HepG2 (cell line): ENCODE measurements around the gene ALX3. TPM values are rescaled to one million over a fixed set of nuclear protein-coding genes. Genes with fewer than 3 reads are reported as not detected.

Source experiments
- ATAC-seq: fragments of 200-7000 bp; cut with Tn5 transposase; 3 replicates; pipeline ENCODE4 v1.9.1; 2020; ENCODE audit warnings: mild to moderate bottlenecking, moderate library complexity
- BruUV-seq: library from RNA; stranded (reverse); fragments of 400-500 nt; replicated peaks from 2 replicates; lab custom pipeline; 2021; lab: Mats Ljungman, UMichigan
- CTCF ChIA-PET: fragments of 300-600 bp; formaldehyde crosslinking; extraction: SDS; loops from one replicate; lab custom pipeline; 2021; ENCODE audit warnings: low total read pairs, inconsistent platforms, low intra/inter-chr PET ratio; lab: Yijun Ruan, JAX
- POLR2A ChIA-PET: fragments of 350-600 bp; sonication (Branson Sonifier 250); formaldehyde crosslinking; loops from one replicate; lab custom pipeline; 2020; ENCODE audit warnings: antibody characterized with exemption, inconsistent platforms; lab: Yijun Ruan, JAX
- DNase-seq: peaks from one replicate; pipeline ENCODE4 v3.0.0-alpha.2; 2015; ENCODE audit warnings: low spot score
- FAIRE-seq: peaks from 3 replicates; lab custom pipeline; 2011; peaks lifted over from hg19 to GRCh38; lab: Jason Lieb, UNC
- H2AFZ ChIP-seq: one replicate; pipeline ENCODE4 v1.6.1; 2011; ENCODE audit warnings: low read length, inconsistent platforms
- H3K27ac ChIP-seq: fragments of 300-600 bp; 3 replicates; pipeline ENCODE4 v1.8.0; 2011; ENCODE audit warnings: mixed run types, mild to moderate bottlenecking, mixed read lengths, low read length, inconsistent platforms; ENCODE audit not compliant: insufficient read depth; ENCODE audit errors: extremely low read length
- H3K27me3 ChIP-seq, 2 experiments: fragments of 200-600 bp in 1 of 2; 2 replicates in 1 of 2; 3 replicates in 1 of 2; pipeline versions ENCODE4 v1.6.0 to v1.8.0; 2011; ENCODE audit warnings: low read length in 2 of 2, mild to moderate bottlenecking in 2 of 2, moderate library complexity in 2 of 2, inconsistent platforms in 1 of 2; ENCODE audit not compliant: insufficient read depth in 2 of 2, control insufficient read depth in 1 of 2
- H3K36me3 ChIP-seq, 2 experiments: fragments of 200-600 bp in 1 of 2; replicated peaks in 1 of 2; 2 replicates in 1 of 2; 3 replicates in 1 of 2; pipeline versions ENCODE4 v1.5.1 to v1.8.0; 2011; ENCODE audit warnings: low read length in 2 of 2, inconsistent platforms in 1 of 2; ENCODE audit not compliant: insufficient read depth in 2 of 2, control insufficient read depth in 1 of 2
- H3K4me1 ChIP-seq: 2 replicates; pipeline ENCODE4 v1.5.1; 2012; ENCODE audit warnings: low read length, inconsistent platforms; ENCODE audit not compliant: insufficient read depth
- H3K4me2 ChIP-seq: 2 replicates; pipeline ENCODE4 v1.6.0; 2011; ENCODE audit warnings: low read depth, low read length, inconsistent platforms
- H3K4me3 ChIP-seq, 3 experiments: fragments of 200-600 bp in 1 of 3; sonication (generic), shearing (Covaris generic) in 1 of 3; replicated peaks in 1 of 3; 2 replicates each; pipeline ENCODE4 v1.5.1; 2011 to 2016; ENCODE audit warnings: low read length in 3 of 3, inconsistent platforms in 2 of 3, low read depth in 2 of 3, mild to moderate bottlenecking in 2 of 3, control low read depth in 1 of 3, mixed read lengths in 1 of 3; ENCODE audit not compliant: insufficient read depth in 1 of 3
- H3K79me2 ChIP-seq: one replicate; pipeline ENCODE4 v1.6.1; 2011; ENCODE audit warnings: low read length, inconsistent platforms; ENCODE audit not compliant: insufficient read depth
- H3K9ac ChIP-seq: 2 replicates; pipeline ENCODE4 v1.6.0; 2011; ENCODE audit warnings: mild to moderate bottlenecking, low read depth, low read length, inconsistent platforms; ENCODE audit not compliant: insufficient read depth
- H3K9me3 ChIP-seq: 2 replicates; pipeline ENCODE4 v1.5.1; 2012; ENCODE audit warnings: mild to moderate bottlenecking, low read length
- H4K20me1 ChIP-seq: 2 replicates; pipeline ENCODE4 v1.6.0; 2011; ENCODE audit warnings: inconsistent platforms, mild to moderate bottlenecking, low read length, moderate library complexity; ENCODE audit not compliant: insufficient read depth
- ATAD3A ChIP-seq: sonication (generic); formaldehyde crosslinking; IDR thresholded peaks from 2 replicates; pipeline ENCODE4 v1.4.0; 2020; ENCODE audit warnings: missing genetic modification reagents
- HIC2 ChIP-seq: sonication (generic); formaldehyde crosslinking; IDR thresholded peaks from 2 replicates; pipeline ENCODE4 v1.9.0; 2022; ENCODE audit warnings: low read depth, missing genetic modification reagents
- NCOR1 ChIP-seq: fragments of 200-600 bp; sonication (generic); IDR thresholded peaks from 2 replicates; pipeline ENCODE4 v1.7.0; 2017; ENCODE audit warnings: antibody characterized with exemption, low read length, borderline replicate concordance
- ZMYM3 ChIP-seq: sonication (generic); formaldehyde crosslinking; IDR thresholded peaks from 2 replicates; pipeline ENCODE4 v1.5.1; 2020; ENCODE audit warnings: mild to moderate bottlenecking, missing genetic modification reagents
- ZNF253 ChIP-seq: sonication (generic); formaldehyde crosslinking; IDR thresholded peaks from 2 replicates; pipeline ENCODE4 v1.8.0; 2022; ENCODE audit warnings: mild to moderate bottlenecking, missing genetic modification reagents, borderline replicate concordance
- ZNF276 ChIP-seq: sonication (generic); formaldehyde crosslinking; IDR thresholded peaks from 2 replicates; pipeline ENCODE4 v1.4.0; 2020; ENCODE audit warnings: mild to moderate bottlenecking, low read depth, missing genetic modification reagents
- ZNF775 ChIP-seq: sonication (generic); formaldehyde crosslinking; IDR thresholded peaks from 2 replicates; pipeline ENCODE4 v1.4.0; 2020; ENCODE audit warnings: missing genetic modification reagents, mild to moderate bottlenecking, moderate library complexity, borderline replicate concordance
- WGBS: methylation state at CpG from one replicate; pipeline ENCODE4 v1.1.6; 2017; ENCODE audit warnings: low lambda C conversion rate; 5-methylcytosine and 5-hydroxymethylcytosine counted together
- in situ Hi-C: cut with HindIII; loops from 2 replicates; pipeline ENCODE4 v1.10.0; 2017; ENCODE audit warnings: low pct_unique_long_range_greater_than_20kb; ENCODE audit not compliant: extremely low pct_ligation_motif_present
- intact Hi-C: fragments of 100-400 bp; cut with micrococcal nuclease; formaldehyde crosslinking; loops from one replicate; pipeline ENCODE4 v1.10.0; 2022; ENCODE audit not compliant: unreplicated experiment
- polyA plus RNA-seq, 8 experiments: library from polyadenylated mRNA; depleted of rRNA in 3 of 8; stranded (reverse) in 7 of 8; unstranded in 1 of 8; fragments of >200 nt; fragmentation: Illumina TruSeq in 4 of 8; extraction: Trizol in 4 of 8; gene quantifications; 2 replicates each; pipeline versions ENCODE4 v1.2.1 to v1.2.3, GENCODE V29; 2011 to 2016; ENCODE audit warnings: low read depth in 4 of 8, missing spikeins in 1 of 8, mixed read lengths in 1 of 8; ENCODE audit not compliant: insufficient read depth in 1 of 8
- total RNA-seq, 5 experiments: library from RNA; depleted of rRNA; stranded (reverse); fragments of >200 nt; fragmentation: Illumina TruSeq; extraction: Trizol; gene quantifications; 2 replicates each; pipeline ENCODE4 v1.2.3, GENCODE V29; 2016; ENCODE audit warnings: low read depth in 1 of 5
- TF ChIP-seq, protein P1 (sequence below): fragments of 450-650 bp; IDR thresholded peaks from 2 replicates; pipeline ENCODE4 v1.6.1; 2016
- TF ChIP-seq, protein P2 (sequence below): sonication (generic); formaldehyde crosslinking; conservative IDR thresholded peaks from 2 replicates; pipeline ENCODE4 v1.8.0; 2022; ENCODE audit warnings: low read depth, missing genetic modification reagents

The ALX3 gene
- total and polyA plus RNA-seq, 2 of the 13 experiments (the other 11 are each of a cell fraction or from before 2014, with no cell fraction given): not detected

GRCh38 chr1:110118636-110119396 is 48.3 kb upstream of the ALX3 start:
- Histone ChIP-seq H3K36me3 (no peaks in the 10 kb centered on the region), H3K4me3 (no peak overlapping the region), H3K4me2 (no peak overlapping the region), H3K27ac (no peak overlapping the region), H3K9me3 (no peaks in the 10 kb centered on the region), H2AFZ (no peak overlapping the region), H3K27me3 (peaks cover 0 to 16% of the 10 kb centered on the region in 2 experiments; a peak in 2 of 5 replicates), H4K20me1 (no peaks in the 10 kb centered on the region), H3K4me1 (no peaks in the 10 kb centered on the region), H3K9ac (no peak overlapping the region), H3K79me2 (no peaks in the 10 kb centered on the region)
- ChIA-PET POLR2A (no interaction called here), CTCF (no interaction called here)
- TF ChIP-seq, protein P1, sequence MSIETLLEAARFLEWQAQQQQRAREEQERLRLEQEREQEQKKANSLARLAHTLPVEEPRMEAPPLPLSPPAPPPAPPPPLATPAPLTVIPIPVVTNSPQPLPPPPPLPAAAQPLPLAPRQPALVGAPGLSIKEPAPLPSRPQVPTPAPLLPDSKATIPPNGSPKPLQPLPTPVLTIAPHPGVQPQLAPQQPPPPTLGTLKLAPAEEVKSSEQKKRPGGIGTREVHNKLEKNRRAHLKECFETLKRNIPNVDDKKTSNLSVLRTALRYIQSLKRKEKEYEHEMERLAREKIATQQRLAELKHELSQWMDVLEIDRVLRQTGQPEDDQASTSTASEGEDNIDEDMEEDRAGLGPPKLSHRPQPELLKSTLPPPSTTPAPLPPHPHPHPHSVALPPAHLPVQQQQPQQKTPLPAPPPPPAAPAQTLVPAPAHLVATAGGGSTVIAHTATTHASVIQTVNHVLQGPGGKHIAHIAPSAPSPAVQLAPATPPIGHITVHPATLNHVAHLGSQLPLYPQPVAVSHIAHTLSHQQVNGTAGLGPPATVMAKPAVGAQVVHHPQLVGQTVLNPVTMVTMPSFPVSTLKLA: no peak
- TF ChIP-seq ZNF775: no peak
- TF ChIP-seq ZMYM3: no peak
- no peak for TF ChIP-seq ATAD3A (CRISPR knock-in tag)
- TF ChIP-seq NCOR1: no peak
- no peak for TF ChIP-seq ZNF253 (CRISPR knock-in tag)
- no peak for TF ChIP-seq HIC2
- TF ChIP-seq, protein P2, sequence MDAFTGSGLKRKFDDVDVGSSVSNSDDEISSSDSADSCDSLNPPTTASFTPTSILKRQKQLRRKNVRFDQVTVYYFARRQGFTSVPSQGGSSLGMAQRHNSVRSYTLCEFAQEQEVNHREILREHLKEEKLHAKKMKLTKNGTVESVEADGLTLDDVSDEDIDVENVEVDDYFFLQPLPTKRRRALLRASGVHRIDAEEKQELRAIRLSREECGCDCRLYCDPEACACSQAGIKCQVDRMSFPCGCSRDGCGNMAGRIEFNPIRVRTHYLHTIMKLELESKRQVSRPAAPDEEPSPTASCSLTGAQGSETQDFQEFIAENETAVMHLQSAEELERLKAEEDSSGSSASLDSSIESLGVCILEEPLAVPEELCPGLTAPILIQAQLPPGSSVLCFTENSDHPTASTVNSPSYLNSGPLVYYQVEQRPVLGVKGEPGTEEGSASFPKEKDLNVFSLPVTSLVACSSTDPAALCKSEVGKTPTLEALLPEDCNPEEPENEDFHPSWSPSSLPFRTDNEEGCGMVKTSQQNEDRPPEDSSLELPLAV (CRISPR knock-in tag): no peak
- TF ChIP-seq ZNF276 (CRISPR knock-in tag): no peak
- no peak for DNase-seq
- in situ Hi-C loops (no loop called here), intact Hi-C loops (no loop called here)
- BruUV-seq: no TSS peak
- no peak for FAIRE-seq
- ATAC-seq: no peak
- WGBS: 3% methylated on average over 6 of the region's 7 CpGs
